Measurements from ENCODE around the gene CCDC24.

The CCDC24 gene

GRCh38 chr1:43963006-43963405 lies 28.4 kb upstream of the CCDC24 start:
- DNase-seq (ENCODE audit: low read depth in 2 of 2): no peak

GRCh38 chr1:43963890-43964289 lies 27.5 kb upstream of the CCDC24 start:
- no peak for DNase-seq (ENCODE audit: low read depth in 2 of 2)

GRCh38 chr1:43965316-43965715 lies 26.1 kb upstream of the CCDC24 start:
- no peak for DNase-seq (ENCODE audit: low read depth in 2 of 2)

- DNase-seq (ENCODE audit: low read depth in 2 of 2): no peak
Observed at GRCh38 chr1:43968348-43968948, 23.0 kb upstream of the CCDC24 start.

GRCh38 chr1:43969416-43969745 lies 22.0 kb upstream of the CCDC24 start:
- no peak for DNase-seq (ENCODE audit: low read depth in 2 of 2)

GRCh38 chr1:43969746-43970466 lies 21.5 kb upstream of the CCDC24 start, which contains the start of gene DPH2:
TSS of gene DPH2 (plus strand) at chr1:43970010. CDS start at chr1:43970176, 166 bp downstream.
- DNase-seq (ENCODE audit: low read depth in 2 of 2): peak; percentile 82 to 88

- no peak for DNase-seq (ENCODE audit: low read depth in 2 of 2)
Observed at GRCh38 chr1:43970502-43970901, 20.9 kb upstream of the CCDC24 start.

GRCh38 chr1:43970911-43971310 lies 20.5 kb upstream of the CCDC24 start:
- DNase-seq (ENCODE audit: low read depth in 2 of 2): no peak

- no peak for DNase-seq (ENCODE audit: low read depth in 2 of 2)
Observed at GRCh38 chr1:43971336-43971980, 19.9 kb upstream of the CCDC24 start.

GRCh38 chr1:43973981-43974442 lies 17.4 kb upstream of the CCDC24 start:
- no peak for DNase-seq (ENCODE audit: low read depth in 2 of 2)

GRCh38 chr1:43974443-43975248 lies 16.8 kb upstream of the CCDC24 start, which contains the start of gene ATP6V0B:
TSS of gene ATP6V0B (plus strand) at chr1:43974960. CDS start at chr1:43975041, 81 bp downstream.
- peak; percentile 75 to 93 for DNase-seq (ENCODE audit: low read depth in 2 of 2)

- DNase-seq (ENCODE audit: low read depth in 2 of 2): no peak
Observed at GRCh38 chr1:43975249-43975961, 16.0 kb upstream of the CCDC24 start.

- no peak for DNase-seq (ENCODE audit: low read depth in 2 of 2)
Observed at GRCh38 chr1:43976045-43976444, 15.4 kb upstream of the CCDC24 start.

GRCh38 chr1:43976890-43977289 lies 14.5 kb upstream of the CCDC24 start:
- no peak for DNase-seq (ENCODE audit: low read depth in 2 of 2)

- DNase-seq (ENCODE audit: low read depth in 2 of 2): no peak
Observed at GRCh38 chr1:43977376-43978263, 13.8 kb upstream of the CCDC24 start.

GRCh38 chr1:43978264-43978550 lies 13.2 kb upstream of the CCDC24 start:
- DNase-seq (ENCODE audit: low read depth in 2 of 2): no peak

- DNase-seq (ENCODE audit: low read depth in 2 of 2): no peak
Observed at GRCh38 chr1:43978551-43979260, 12.7 kb upstream of the CCDC24 start, which contains the start of gene B4GALT2. TSS of gene B4GALT2 (plus strand) at chr1:43979210. CDS start at chr1:43981161, 1,951 bp downstream.

GRCh38 chr1:43979261-43979527 lies 12.2 kb upstream of the CCDC24 start:
- no peak for DNase-seq (ENCODE audit: low read depth in 2 of 2)

GRCh38 chr1:43979528-43980254 lies 11.7 kb upstream of the CCDC24 start:
- no peak for DNase-seq (ENCODE audit: low read depth in 2 of 2)
